OCI-LY1 (cell line): Measurements from ENCODE around the gene TPST2.

ENCODE experiments used
- EZH2 ChIP-seq: fragments of 200-600 bp; sonication (generic), shearing (Covaris generic); IDR thresholded peaks from 2 replicates; pipeline ENCODE4 v1.8.0; 2017; ENCODE audit warnings: borderline replicate concordance, mixed run types, mild to moderate bottlenecking, antibody characterized with exemption, low read length, moderate library complexity, mixed read lengths
- TF ChIP-seq, protein P1 (sequence below): fragments of 200-600 bp; sonication (generic), shearing (Covaris generic); IDR thresholded peaks from 2 replicates; pipeline ENCODE4 v1.5.1; 2017; ENCODE audit warnings: mild to moderate bottlenecking, antibody characterized with exemption, low read length, moderate library complexity, mixed read lengths

- TF ChIP-seq, protein P1, sequence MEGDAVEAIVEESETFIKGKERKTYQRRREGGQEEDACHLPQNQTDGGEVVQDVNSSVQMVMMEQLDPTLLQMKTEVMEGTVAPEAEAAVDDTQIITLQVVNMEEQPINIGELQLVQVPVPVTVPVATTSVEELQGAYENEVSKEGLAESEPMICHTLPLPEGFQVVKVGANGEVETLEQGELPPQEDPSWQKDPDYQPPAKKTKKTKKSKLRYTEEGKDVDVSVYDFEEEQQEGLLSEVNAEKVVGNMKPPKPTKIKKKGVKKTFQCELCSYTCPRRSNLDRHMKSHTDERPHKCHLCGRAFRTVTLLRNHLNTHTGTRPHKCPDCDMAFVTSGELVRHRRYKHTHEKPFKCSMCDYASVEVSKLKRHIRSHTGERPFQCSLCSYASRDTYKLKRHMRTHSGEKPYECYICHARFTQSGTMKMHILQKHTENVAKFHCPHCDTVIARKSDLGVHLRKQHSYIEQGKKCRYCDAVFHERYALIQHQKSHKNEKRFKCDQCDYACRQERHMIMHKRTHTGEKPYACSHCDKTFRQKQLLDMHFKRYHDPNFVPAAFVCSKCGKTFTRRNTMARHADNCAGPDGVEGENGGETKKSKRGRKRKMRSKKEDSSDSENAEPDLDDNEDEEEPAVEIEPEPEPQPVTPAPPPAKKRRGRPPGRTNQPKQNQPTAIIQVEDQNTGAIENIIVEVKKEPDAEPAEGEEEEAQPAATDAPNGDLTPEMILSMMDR, result no peak
- no peak for TF ChIP-seq EZH2
These were observed 115.2 kb downstream of the TPST2 start for GRCh38 chr22:26474682-26475081.
